ENCODE measurements around the gene CXCR2. TPM values are rescaled to one million over a fixed set of nuclear protein-coding genes. Genes with fewer than 3 reads are reported as not detected.

Gene CXCR2
- total RNA-seq, 3 donors from 2014 or later: 0.35 to 1.1 TPM; not detected in 1

DNA sequence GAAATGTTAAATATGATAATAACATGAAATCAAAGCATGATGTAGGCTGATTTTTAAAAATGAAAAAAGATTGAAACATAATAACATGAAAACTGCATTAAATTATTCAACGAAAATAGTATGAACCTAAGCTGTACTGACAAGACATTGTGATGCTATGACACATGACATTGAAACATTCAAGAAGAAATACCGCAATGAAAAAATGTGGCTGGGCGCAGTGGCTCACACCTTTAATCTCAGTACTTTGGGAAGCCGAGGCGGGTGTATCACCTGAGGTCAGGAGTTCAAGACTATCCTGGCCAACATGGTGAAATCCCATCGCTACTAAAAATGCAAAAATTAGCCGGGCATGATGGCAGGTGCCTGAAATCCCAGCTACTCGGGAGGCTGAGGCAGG lies 26.3 kb downstream of the CXCR2 start:
- ATAC-seq (no peak), DNase-seq (no peak)
- Histone ChIP-seq H3K36me3 (ENCODE audit: low read depth) (no peaks in the 10 kb centered on the region), H3K9me3 (no peaks in the 10 kb centered on the region), H3K4me1 (ENCODE audit: low read depth) (no peaks in the 10 kb centered on the region), H3K4me3 (no peak overlapping the region)
- intact Hi-C loops (cut with DNase I, micrococcal nuclease): no loop called here
- TF ChIP-seq, protein P1, sequence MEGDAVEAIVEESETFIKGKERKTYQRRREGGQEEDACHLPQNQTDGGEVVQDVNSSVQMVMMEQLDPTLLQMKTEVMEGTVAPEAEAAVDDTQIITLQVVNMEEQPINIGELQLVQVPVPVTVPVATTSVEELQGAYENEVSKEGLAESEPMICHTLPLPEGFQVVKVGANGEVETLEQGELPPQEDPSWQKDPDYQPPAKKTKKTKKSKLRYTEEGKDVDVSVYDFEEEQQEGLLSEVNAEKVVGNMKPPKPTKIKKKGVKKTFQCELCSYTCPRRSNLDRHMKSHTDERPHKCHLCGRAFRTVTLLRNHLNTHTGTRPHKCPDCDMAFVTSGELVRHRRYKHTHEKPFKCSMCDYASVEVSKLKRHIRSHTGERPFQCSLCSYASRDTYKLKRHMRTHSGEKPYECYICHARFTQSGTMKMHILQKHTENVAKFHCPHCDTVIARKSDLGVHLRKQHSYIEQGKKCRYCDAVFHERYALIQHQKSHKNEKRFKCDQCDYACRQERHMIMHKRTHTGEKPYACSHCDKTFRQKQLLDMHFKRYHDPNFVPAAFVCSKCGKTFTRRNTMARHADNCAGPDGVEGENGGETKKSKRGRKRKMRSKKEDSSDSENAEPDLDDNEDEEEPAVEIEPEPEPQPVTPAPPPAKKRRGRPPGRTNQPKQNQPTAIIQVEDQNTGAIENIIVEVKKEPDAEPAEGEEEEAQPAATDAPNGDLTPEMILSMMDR (IDR thresholded peaks at IDR 0.05): no peak

DNA sequence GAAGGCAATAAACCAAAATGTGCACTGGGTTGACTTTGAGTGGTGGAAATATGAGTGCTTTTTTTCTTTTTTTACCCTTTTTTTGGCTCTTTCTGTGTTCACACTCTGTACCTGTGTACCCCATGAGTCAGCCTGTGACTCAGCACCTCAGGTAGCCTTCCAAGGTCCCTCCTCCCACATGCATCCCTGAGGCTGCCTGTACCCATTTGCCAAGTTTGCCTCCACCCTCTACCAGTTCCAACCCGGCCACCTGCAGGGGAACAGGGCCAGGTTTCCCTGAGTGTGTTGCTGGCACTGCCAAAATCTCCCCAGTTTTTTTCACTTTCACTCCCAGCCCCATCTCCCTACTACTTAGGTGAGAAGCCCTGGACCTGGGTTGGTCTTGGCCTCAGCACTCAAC lies 26.9 kb downstream of the CXCR2 start:
- no peak for ATAC-seq
- Histone ChIP-seq H3K4me3 (no peak overlapping the region), H3K9me3 (no peaks in the 10 kb centered on the region), H3K36me3 (ENCODE audit: low read depth) (no peaks in the 10 kb centered on the region), H3K4me1 (ENCODE audit: low read depth) (no peaks in the 10 kb centered on the region)
- intact Hi-C loops (cut with DNase I, micrococcal nuclease): no loop called here
- TF ChIP-seq, protein P1 (IDR thresholded peaks at IDR 0.05): no peak
- no peak for DNase-seq

DNA sequence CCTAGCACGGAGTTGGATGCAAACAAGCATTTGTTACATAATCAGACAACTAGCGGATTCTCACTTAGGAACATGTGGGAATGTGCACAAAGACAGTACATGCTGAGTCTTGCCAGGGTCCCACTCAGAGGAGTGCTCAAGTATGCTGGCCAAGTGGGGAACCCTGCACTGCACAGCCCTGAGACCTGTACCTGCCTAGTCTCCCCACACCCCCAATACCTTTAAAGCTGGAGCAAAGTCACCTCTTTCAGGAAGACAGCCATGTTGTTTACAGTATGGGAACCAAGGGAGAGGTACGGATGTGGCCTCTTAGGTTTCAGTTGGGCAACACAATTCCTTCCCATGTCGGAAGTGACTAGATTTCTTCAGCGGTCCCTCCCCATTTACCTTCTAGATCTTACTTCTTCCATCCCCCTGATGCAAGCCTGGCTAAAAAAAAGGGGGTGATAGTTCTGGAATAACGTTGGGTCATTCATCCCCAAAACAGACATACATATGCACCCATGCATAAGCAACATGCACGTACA lies 30.2 kb downstream of the CXCR2 start:
- DNase-seq (no peak), ATAC-seq (no peak)
- no peaks in the 10 kb centered on the region for H3K9me3 ChIP-seq
- intact Hi-C loops (cut with DNase I, micrococcal nuclease): no loop called here
- no peaks in the 10 kb centered on the region for H3K36me3 ChIP-seq (ENCODE audit: low read depth)
- H3K4me3 ChIP-seq: no peak overlapping the region
- TF ChIP-seq, protein P1 (IDR thresholded peaks at IDR 0.05): no peak
- no peaks in the 10 kb centered on the region for H3K4me1 ChIP-seq (ENCODE audit: low read depth)

DNA sequence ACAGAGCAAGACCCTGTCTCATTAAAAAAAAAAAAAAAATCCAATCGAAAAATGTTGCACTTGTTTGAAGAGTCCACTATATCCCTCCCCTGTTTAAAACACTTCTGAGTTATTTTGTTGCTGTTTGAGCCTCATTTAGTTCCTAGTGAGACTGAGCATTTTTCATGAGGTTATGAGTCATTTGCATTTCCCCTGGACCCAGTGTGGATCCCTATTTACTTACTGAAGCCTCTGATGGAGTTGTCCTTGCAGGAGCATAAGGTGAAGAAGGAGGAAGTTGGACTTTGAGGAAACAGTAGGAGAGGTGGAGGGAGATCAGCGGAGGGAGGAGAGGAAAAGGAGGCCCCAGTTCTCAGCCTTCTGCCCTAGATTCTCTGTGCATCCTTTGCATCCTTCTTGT lies 35.8 kb downstream of the CXCR2 start:
- ATAC-seq: no peak
- DNase-seq: no peak
- Histone ChIP-seq H3K4me1 (ENCODE audit: low read depth) (no peaks in the 10 kb centered on the region), H3K4me3 (no peak overlapping the region), H3K36me3 (ENCODE audit: low read depth) (no peaks in the 10 kb centered on the region), H3K9me3 (no peaks in the 10 kb centered on the region)
- intact Hi-C loops (cut with DNase I, micrococcal nuclease): no loop called here
- TF ChIP-seq, protein P1 (IDR thresholded peaks at IDR 0.05): no peak

DNA sequence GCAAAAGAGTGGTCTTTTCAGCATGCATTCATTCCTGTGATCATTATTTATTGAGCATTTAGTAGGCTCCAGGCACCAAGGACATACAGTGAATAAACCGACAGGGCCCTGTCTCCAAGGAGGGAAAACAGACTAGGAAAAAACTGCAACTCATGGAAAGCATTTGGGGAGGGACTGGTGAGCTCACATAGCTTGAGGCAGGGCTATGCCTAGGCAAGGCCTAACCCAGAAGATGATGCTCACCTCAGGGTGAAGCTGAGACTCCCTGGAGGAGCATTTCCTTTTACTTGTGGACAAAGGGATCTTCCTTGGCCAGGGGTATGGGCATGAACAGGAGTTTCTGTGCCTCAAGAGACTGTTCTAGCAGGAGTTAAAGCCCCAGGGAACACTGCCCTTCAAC lies 37.0 kb downstream of the CXCR2 start:
- intact Hi-C loops (cut with DNase I, micrococcal nuclease): no loop called here

More for the DNA sequence above, 37.0 kb downstream of the CXCR2 start:
- Histone ChIP-seq H3K9me3 (no peaks in the 10 kb centered on the region), H3K4me1 (ENCODE audit: low read depth) (no peaks in the 10 kb centered on the region), H3K4me3 (no peak overlapping the region), H3K36me3 (ENCODE audit: low read depth) (no peaks in the 10 kb centered on the region)
- ATAC-seq (no peak), DNase-seq (no peak)
- TF ChIP-seq, protein P1 (IDR thresholded peaks at IDR 0.05): no peak

Measured in mucosa of descending colon (tissue), 3 donors.